ES-I3 (cell line): Measurements from ENCODE around the gene TRPV5.

Experiments used
- H3K36me3 ChIP-seq: 2 replicates; pipeline ENCODE4 v1.6.1; 2013; ENCODE audit warnings: mild to moderate bottlenecking, low read length, control low read depth, moderate library complexity; ENCODE audit not compliant: insufficient read depth
- H3K4me1 ChIP-seq: 2 replicates; pipeline ENCODE4 v1.6.1; 2013; ENCODE audit warnings: mild to moderate bottlenecking, control low read depth, low read length; ENCODE audit not compliant: insufficient read depth
- H3K9ac ChIP-seq: 2 replicates; pipeline ENCODE4 v1.6.1; 2013; ENCODE audit warnings: low read depth, mild to moderate bottlenecking, low read length, moderate library complexity
- H3K9me3 ChIP-seq: 2 replicates; pipeline ENCODE4 v1.6.1; 2013; ENCODE audit warnings: mild to moderate bottlenecking, low read length, moderate library complexity; ENCODE audit not compliant: control insufficient read depth, insufficient read depth

TRPV5 gene

GRCh38 chr7:142862351-142862750, 71.2 kb downstream of the TRPV5 start:
- H3K36me3 ChIP-seq = no peaks in the 10 kb centered on the region
- H3K9ac ChIP-seq = no peak overlapping the region
- no peaks in the 10 kb centered on the region for H3K9me3 ChIP-seq
- peaks cover 18% of the 10 kb centered on the region for H3K4me1 ChIP-seq

DNA sequence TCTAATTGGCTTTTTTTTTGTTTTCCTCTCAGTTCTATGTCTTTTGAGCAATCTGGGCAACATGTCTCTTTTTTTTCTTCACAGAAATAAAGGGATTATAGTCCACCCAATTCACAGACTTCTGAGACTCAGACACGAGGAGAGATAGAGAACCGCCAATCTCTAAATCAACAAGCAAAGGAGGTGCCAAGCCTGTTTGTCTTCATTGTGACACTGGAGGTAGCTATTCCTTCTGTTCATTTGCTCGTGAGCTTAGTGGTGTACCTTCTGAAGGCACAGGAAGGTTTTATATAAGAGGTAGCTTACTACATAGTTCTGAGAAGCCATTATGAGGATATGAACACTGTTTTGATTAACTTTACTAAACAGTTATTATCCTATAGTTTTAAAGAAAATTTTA, 72.6 kb downstream of the TRPV5 start:
- H3K9me3 ChIP-seq = no peaks in the 10 kb centered on the region
- no peak overlapping the region for H3K9ac ChIP-seq
- H3K4me1 ChIP-seq = peaks cover 18% of the 10 kb centered on the region
- H3K36me3 ChIP-seq = no peaks in the 10 kb centered on the region

GRCh38 chr7:142859829-142860228, 73.7 kb downstream of the TRPV5 start:
- Histone ChIP-seq H3K4me1 (peaks cover 15% of the 10 kb centered on the region), H3K9me3 (no peaks in the 10 kb centered on the region), H3K36me3 (no peaks in the 10 kb centered on the region), H3K9ac (no peak overlapping the region)

- Histone ChIP-seq H3K9ac (no peak overlapping the region), H3K4me1 (peaks cover 14% of the 10 kb centered on the region), H3K36me3 (no peaks in the 10 kb centered on the region), H3K9me3 (no peaks in the 10 kb centered on the region)
Observed at GRCh38 chr7:142859411-142859810, 74.1 kb downstream of the TRPV5 start.
